HCT116 (cell line): ENCODE data around the gene FRZB. TPM values are rescaled to one million over a fixed set of nuclear protein-coding genes. Genes with fewer than 3 reads are reported as not detected.

ENCODE experiments used
- ATAC-seq: fragments of 200-7000 bp; cut with Tn5 transposase; 2 replicates; pipeline ENCODE4 v1.9.1; 2020; ENCODE audit warnings: mild to moderate bottlenecking, moderate library complexity
- BruUV-seq: library from RNA; stranded (reverse); fragments of 400-500 nt; replicated peaks from 2 replicates; lab custom pipeline; 2021; lab: Mats Ljungman, UMichigan
- CTCF ChIA-PET: fragments of 300-600 bp; sonication (Branson Sonifier 250); formaldehyde crosslinking; loops from one replicate; lab custom pipeline; 2021; ENCODE audit warnings: antibody characterized with exemption; lab: Charles Lee
- POLR2A ChIA-PET: fragments of 300-600, 350-600 bp; sonication (Branson Sonifier 250); formaldehyde crosslinking; loops from one replicate; lab custom pipeline; 2021; ENCODE audit warnings: antibody characterized with exemption; lab: Charles Lee
- RAD21 ChIA-PET, 2 experiments: fragments of 300-600 bp; sonication (Branson Sonifier 250); formaldehyde crosslinking; loops; one replicate each; lab custom pipeline; 2023; ENCODE audit warnings: low total read pairs in 2 of 2; ENCODE audit not compliant: uncharacterized antibody in 2 of 2, unreplicated experiment in 2 of 2, low non-redundant PET in 1 of 2; lab: Charles Lee
- DNase-seq: peaks from one replicate; pipeline ENCODE4 v3.0.0-alpha.2; 2010; ENCODE audit warnings: low read depth, low spot score
- H2AFZ ChIP-seq: fragments of 200-600 bp; shearing (Covaris generic), sonication (generic); 2 replicates; pipeline ENCODE4 v1.6.1; 2017; ENCODE audit warnings: low read depth, mixed run types, mixed read lengths, antibody characterized with exemption, low read length; ENCODE audit not compliant: poor library complexity, severe bottlenecking
- H3K27ac ChIP-seq: 2 replicates; pipeline ENCODE4 v1.5.1; 2012; ENCODE audit warnings: low read depth, low read length
- H3K27me3 ChIP-seq: fragments of 200-600 bp; sonication (generic); 2 replicates; pipeline ENCODE4 v1.6.1; 2016; ENCODE audit warnings: mixed run types, low read length, mixed read lengths; ENCODE audit not compliant: insufficient read depth
- H3K36me3 ChIP-seq, 2 experiments: fragments of 200-500 bp in 1 of 2; fragments of 200-600 bp in 1 of 2; sonication (Bioruptor generic) in 1 of 2; sonication (generic) in 1 of 2; 2 replicates each; pipeline versions ENCODE4 v1.5.1 to v1.6.1; 2014 to 2016; ENCODE audit warnings: low read length in 2 of 2, inconsistent platforms in 1 of 2, mixed read lengths in 1 of 2, mixed run types in 1 of 2; ENCODE audit not compliant: insufficient read depth in 2 of 2, control insufficient read depth in 1 of 2
- H3K4me1 ChIP-seq, 2 experiments: fragments of 200-600 bp in 1 of 2; sonication (generic) in 1 of 2; 2 replicates each; pipeline versions ENCODE4 v1.5.1 to v1.6.1; 2012 to 2017; ENCODE audit warnings: low read length in 2 of 2, inconsistent platforms in 1 of 2, mild to moderate bottlenecking in 1 of 2, mixed read lengths in 1 of 2, mixed run types in 1 of 2, moderate library complexity in 1 of 2; ENCODE audit not compliant: insufficient read depth in 2 of 2, control insufficient read depth in 1 of 2
- H3K4me2 ChIP-seq: fragments of 200-600 bp; sonication (generic); 2 replicates; pipeline ENCODE4 v1.6.1; 2017; ENCODE audit warnings: mixed run types, low read length, mixed read lengths
- H3K4me3 ChIP-seq, 2 experiments: fragments of 200-600 bp in 1 of 2; sonication (generic) in 1 of 2; replicated peaks in 1 of 2; 2 replicates each; pipeline ENCODE4 v1.5.1; 2011 to 2016; ENCODE audit warnings: low read length in 2 of 2, control low read depth in 1 of 2, low read depth in 1 of 2, mild to moderate bottlenecking in 1 of 2, mixed read lengths in 1 of 2, mixed run types in 1 of 2
- H3K79me2 ChIP-seq: fragments of 200-600 bp; sonication (generic); 2 replicates; pipeline ENCODE4 v1.6.1; 2017; ENCODE audit warnings: mild to moderate bottlenecking, mixed run types, low read length, moderate library complexity, mixed read lengths; ENCODE audit not compliant: insufficient read depth
- H3K9ac ChIP-seq: fragments of 200-600 bp; sonication (generic); 2 replicates; pipeline ENCODE4 v1.6.1; 2016; ENCODE audit warnings: low read length, mixed read lengths
- H3K9me2 ChIP-seq: fragments of 200-600 bp; sonication (generic), shearing (Covaris generic); 2 replicates; pipeline ENCODE4 v1.6.1; 2017; ENCODE audit warnings: mixed run types, mild to moderate bottlenecking, moderate library complexity; ENCODE audit not compliant: insufficient read depth
- H3K9me3 ChIP-seq, 2 experiments: fragments of 200-500 bp in 1 of 2; fragments of 200-600 bp in 1 of 2; sonication (Bioruptor generic) in 1 of 2; sonication (generic) in 1 of 2; 2 replicates each; pipeline ENCODE4 v1.6.1; 2014 to 2017; ENCODE audit warnings: low read length in 2 of 2, mixed read lengths in 2 of 2, inconsistent platforms in 1 of 2, low read depth in 1 of 2, mild to moderate bottlenecking in 1 of 2, mixed run types in 1 of 2, moderate library complexity in 1 of 2; ENCODE audit not compliant: control insufficient read depth in 1 of 2, insufficient read depth in 1 of 2
- H4K20me1 ChIP-seq: fragments of 200-600 bp; sonication (generic), shearing (Covaris generic); 2 replicates; pipeline ENCODE4 v1.6.1; 2017; ENCODE audit warnings: mixed run types, mild to moderate bottlenecking, moderate library complexity; ENCODE audit not compliant: insufficient read depth
- CBX3 ChIP-seq: IDR thresholded peaks from 2 replicates; pipeline ENCODE4 v1.6.1; 2012; ENCODE audit warnings: low read depth
- CEBPB ChIP-seq: IDR thresholded peaks from 2 replicates; pipeline ENCODE4 v1.6.1; 2012; ENCODE audit warnings: low read depth
- ELF1 ChIP-seq: IDR thresholded peaks from 2 replicates; pipeline ENCODE4 v1.6.1; 2012; ENCODE audit warnings: low read depth, borderline replicate concordance
- FOSL1 ChIP-seq: IDR thresholded peaks from 2 replicates; pipeline ENCODE4 v1.6.1; 2012; ENCODE audit warnings: low read depth
- TCF7L2 ChIP-seq: IDR thresholded peaks from 2 replicates; pipeline ENCODE4 v1.7.0; 2011; ENCODE audit warnings: borderline replicate concordance, inconsistent platforms; ENCODE audit not compliant: insufficient read depth, insufficient read length; ENCODE audit errors: extremely low read depth
- ZBTB33 ChIP-seq: IDR thresholded peaks from 2 replicates; pipeline ENCODE4 v1.6.1; 2011; ENCODE audit warnings: mild to moderate bottlenecking, low read length, moderate library complexity; ENCODE audit not compliant: insufficient replicate concordance; ENCODE audit errors: extremely low read depth
- ZFX ChIP-seq: fragments of 450-650 bp; IDR thresholded peaks from 2 replicates; pipeline ENCODE4 v1.6.1; 2017
- intact Hi-C: fragments of 100-400 bp; cut with micrococcal nuclease; formaldehyde crosslinking; loops from 2 replicates; pipeline ENCODE4 v1.10.0; 2022
- total RNA-seq: library from RNA; stranded (reverse); gene quantifications from one replicate; pipeline ENCODE4 v1.2.1, GENCODE V29; 2021; ENCODE audit not compliant: unreplicated experiment
- TF ChIP-seq, protein P1 (sequence below): IDR thresholded peaks from 2 replicates; pipeline ENCODE4 v1.6.1; 2012; ENCODE audit warnings: low read depth
- TF ChIP-seq, protein P2 (sequence below): IDR thresholded peaks from 2 replicates; pipeline ENCODE4 v1.6.1; 2012

Gene FRZB
- total RNA-seq, 1 experiment from 2014 or later: 0.49 TPM

DNA sequence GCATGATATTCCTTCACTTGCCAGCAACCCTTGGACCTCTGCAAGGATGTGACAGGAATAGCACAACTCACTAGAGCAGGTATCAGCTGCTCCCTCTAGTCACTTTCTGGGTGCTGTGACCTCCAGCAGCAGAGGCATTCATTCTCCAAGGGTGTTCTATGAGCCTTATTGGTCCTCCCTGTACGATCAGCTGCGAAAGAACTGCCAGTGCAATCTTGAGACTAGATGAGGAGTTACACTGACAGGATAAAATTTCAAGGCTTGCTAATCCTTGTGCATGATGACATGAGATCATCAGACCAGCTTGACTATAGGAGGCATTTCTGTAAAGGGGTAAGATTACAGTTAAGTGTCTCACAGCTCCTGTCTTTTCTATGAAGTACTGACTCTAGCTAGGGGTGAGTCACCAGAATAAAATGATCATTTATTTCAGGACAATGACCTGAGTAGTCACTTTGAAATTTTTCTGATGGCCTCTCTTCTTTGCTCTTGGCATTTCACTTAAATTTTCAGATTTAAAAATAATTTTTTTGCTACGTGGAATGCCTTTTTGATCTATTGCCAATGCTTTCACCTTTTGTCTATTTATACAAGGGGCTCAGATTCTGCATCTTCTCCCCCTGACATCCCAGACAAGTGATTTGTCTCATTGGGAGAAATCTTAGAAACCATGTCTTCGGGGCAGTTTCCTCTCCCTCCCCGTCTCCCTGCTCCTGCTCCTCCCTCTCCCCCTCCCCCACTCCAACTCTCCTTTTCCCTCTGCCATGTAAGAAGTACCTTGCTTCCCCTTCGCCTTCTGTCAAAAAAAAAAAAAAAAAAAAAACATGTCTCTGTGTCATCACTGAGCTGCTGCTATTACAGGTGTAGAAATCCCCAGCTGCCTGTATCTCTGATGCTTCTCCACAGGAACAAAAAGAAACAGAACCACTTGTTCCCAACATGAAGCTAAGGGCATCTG, 49.2 kb upstream of the FRZB start:
- no peaks in the 10 kb centered on the region for H3K79me2 ChIP-seq
- 0 out of 2 replicates have a peak, but pooled peaks cover 3% of the 10 kb centered on the region for H4K20me1 ChIP-seq
- ChIA-PET RAD21 (no interaction called here), POLR2A (no interaction called here), CTCF (no interaction called here)
- peak overlapping the region; percentile 18 for H3K4me2 ChIP-seq
- peak; percentile 84 for ATAC-seq
- intact Hi-C loops: no loop called here
- no TSS peak for BruUV-seq
- no peak for DNase-seq
- H2AFZ ChIP-seq: no peak overlapping the region
- peaks cover 12 to 19% of the 10 kb centered on the region in 2 experiments; a peak in 3 of 4 replicates for H3K4me1 ChIP-seq
- H3K9me3 ChIP-seq: no peaks in the 10 kb centered on the region
- H3K9ac ChIP-seq: no peak overlapping the region
- TF ChIP-seq, protein P1, sequence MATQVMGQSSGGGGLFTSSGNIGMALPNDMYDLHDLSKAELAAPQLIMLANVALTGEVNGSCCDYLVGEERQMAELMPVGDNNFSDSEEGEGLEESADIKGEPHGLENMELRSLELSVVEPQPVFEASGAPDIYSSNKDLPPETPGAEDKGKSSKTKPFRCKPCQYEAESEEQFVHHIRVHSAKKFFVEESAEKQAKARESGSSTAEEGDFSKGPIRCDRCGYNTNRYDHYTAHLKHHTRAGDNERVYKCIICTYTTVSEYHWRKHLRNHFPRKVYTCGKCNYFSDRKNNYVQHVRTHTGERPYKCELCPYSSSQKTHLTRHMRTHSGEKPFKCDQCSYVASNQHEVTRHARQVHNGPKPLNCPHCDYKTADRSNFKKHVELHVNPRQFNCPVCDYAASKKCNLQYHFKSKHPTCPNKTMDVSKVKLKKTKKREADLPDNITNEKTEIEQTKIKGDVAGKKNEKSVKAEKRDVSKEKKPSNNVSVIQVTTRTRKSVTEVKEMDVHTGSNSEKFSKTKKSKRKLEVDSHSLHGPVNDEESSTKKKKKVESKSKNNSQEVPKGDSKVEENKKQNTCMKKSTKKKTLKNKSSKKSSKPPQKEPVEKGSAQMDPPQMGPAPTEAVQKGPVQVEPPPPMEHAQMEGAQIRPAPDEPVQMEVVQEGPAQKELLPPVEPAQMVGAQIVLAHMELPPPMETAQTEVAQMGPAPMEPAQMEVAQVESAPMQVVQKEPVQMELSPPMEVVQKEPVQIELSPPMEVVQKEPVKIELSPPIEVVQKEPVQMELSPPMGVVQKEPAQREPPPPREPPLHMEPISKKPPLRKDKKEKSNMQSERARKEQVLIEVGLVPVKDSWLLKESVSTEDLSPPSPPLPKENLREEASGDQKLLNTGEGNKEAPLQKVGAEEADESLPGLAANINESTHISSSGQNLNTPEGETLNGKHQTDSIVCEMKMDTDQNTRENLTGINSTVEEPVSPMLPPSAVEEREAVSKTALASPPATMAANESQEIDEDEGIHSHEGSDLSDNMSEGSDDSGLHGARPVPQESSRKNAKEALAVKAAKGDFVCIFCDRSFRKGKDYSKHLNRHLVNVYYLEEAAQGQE: no peak
- TF ChIP-seq FOSL1: peak; percentile 12; the same call in 1 of the 2 replicates
- H3K36me3 ChIP-seq: peaks cover 2 to 10% of the 10 kb centered on the region in 2 experiments; a peak in 2 of 4 replicates
- H3K4me3 ChIP-seq: no peak overlapping the region
- H3K9me2 ChIP-seq: no peaks in the 10 kb centered on the region
- no peak overlapping the region for H3K27ac ChIP-seq
- H3K27me3 ChIP-seq: no peaks in the 10 kb centered on the region

- intact Hi-C loops: no loop called here
- H3K9me3 ChIP-seq: no peaks in the 10 kb centered on the region
- peaks cover 12 to 19% of the 10 kb centered on the region in 2 experiments; a peak in 3 of 4 replicates for H3K4me1 ChIP-seq
- H3K27ac ChIP-seq: no peak overlapping the region
- CTCF ChIA-PET: no interaction called here
- BruUV-seq: no TSS peak
- H3K4me3 ChIP-seq: no peak overlapping the region
- 0 out of 2 replicates have a peak, but pooled peaks cover 3% of the 10 kb centered on the region for H4K20me1 ChIP-seq
- RAD21 ChIA-PET: no interaction called here
- POLR2A ChIA-PET: no interaction called here
- no peaks in the 10 kb centered on the region for H3K27me3 ChIP-seq
- DNase-seq: no peak
- ATAC-seq: no peak
- no peak overlapping the region for H2AFZ ChIP-seq
- H3K4me2 ChIP-seq: no peak overlapping the region
- H3K9ac ChIP-seq: no peak overlapping the region
- peaks cover 2 to 10% of the 10 kb centered on the region in 2 experiments; a peak in 2 of 4 replicates for H3K36me3 ChIP-seq
- no peak for TF ChIP-seq TCF7L2
- no peak for TF ChIP-seq ZFX
- no peak for TF ChIP-seq CEBPB
- TF ChIP-seq, protein P2, sequence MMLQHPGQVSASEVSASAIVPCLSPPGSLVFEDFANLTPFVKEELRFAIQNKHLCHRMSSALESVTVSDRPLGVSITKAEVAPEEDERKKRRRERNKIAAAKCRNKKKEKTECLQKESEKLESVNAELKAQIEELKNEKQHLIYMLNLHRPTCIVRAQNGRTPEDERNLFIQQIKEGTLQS: no peak
- no peak for TF ChIP-seq ZBTB33
- no peak for TF ChIP-seq ELF1
- TF ChIP-seq CBX3: no peak
- H3K9me2 ChIP-seq: no peaks in the 10 kb centered on the region
- H3K79me2 ChIP-seq: no peaks in the 10 kb centered on the region
These were observed 48.4 kb upstream of the FRZB start for GRCh38 chr2:182914852-182915251.
